Activated naive CD8-positive, alpha-beta T cell treated with anti-CD3 and anti-CD28 coated beads, Interleukin-2, amount 50 U/mL, for 24 hours (primary cell): ENCODE measurements around the gene SLC5A9.
"Not testable (repeated sequence)": the region's sequence is repeated elsewhere in the genome, so short reads cannot be mapped to it uniquely, and the experiment has no call there.

Source experiments
- ATAC-seq: fragments of 150-1000 bp; cut with Tn5 transposase; one replicate; pipeline ENCODE4 v1.10.0; 2021
- DNase-seq: peaks from one replicate; pipeline ENCODE4 v3.0.0; 2021
- H3K27ac Mint-ChIP-seq: one replicate; pipeline ENCODE4 v1.8.0; 2021; ENCODE audit warnings: mild to moderate bottlenecking, mixed read lengths
- H3K27me3 Mint-ChIP-seq: one replicate; pipeline ENCODE4 v1.8.0; 2021; ENCODE audit warnings: mixed read lengths
- H3K36me3 Mint-ChIP-seq: one replicate; pipeline ENCODE4 v1.8.0; 2021; ENCODE audit warnings: low read depth, mixed read lengths
- H3K4me1 Mint-ChIP-seq: one replicate; pipeline ENCODE4 v1.8.0; 2021; ENCODE audit warnings: mixed read lengths
- H3K4me3 Mint-ChIP-seq: one replicate; pipeline ENCODE4 v1.8.0; 2021; ENCODE audit warnings: mild to moderate bottlenecking, moderate library complexity, mixed read lengths
- H3K9me3 Mint-ChIP-seq: one replicate; pipeline ENCODE4 v1.8.0; 2021; ENCODE audit warnings: mixed read lengths

SLC5A9 gene

GRCh38 chr1:48242141-48242736, 19.7 kb downstream of the SLC5A9 start:
- DNase-seq, result no peak
- H3K27me3 Mint-ChIP-seq, result peaks cover 3% of the 10 kb centered on the region
- H3K4me3 Mint-ChIP-seq, result no peak overlapping the region
- H3K9me3 Mint-ChIP-seq, result no peaks in the 10 kb centered on the region
- H3K27ac Mint-ChIP-seq, result no peak overlapping the region
- no peak for ATAC-seq
- H3K36me3 Mint-ChIP-seq, result no peaks in the 10 kb centered on the region
- peaks cover 3% of the 10 kb centered on the region for H3K4me1 Mint-ChIP-seq

DNA sequence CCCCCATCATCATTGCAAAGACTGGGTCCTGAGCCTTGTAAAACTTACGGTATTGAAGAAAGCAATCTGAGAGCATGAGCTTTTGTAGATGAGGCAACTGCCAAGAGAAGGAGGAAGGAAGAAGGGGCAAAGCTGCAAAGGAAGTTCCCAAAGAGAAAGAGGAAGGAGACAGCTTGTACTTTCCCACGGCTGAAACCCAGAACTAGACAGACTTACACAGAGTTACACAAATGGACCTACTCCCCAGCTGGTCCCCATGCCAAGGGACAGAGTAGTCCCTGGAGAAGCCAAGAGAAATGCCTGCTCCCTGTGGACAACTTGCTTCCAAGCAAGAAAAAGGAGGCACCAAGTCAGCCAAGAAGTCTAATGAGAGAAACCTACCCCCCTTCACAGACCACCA, 22.6 kb downstream of the SLC5A9 start:
- no peak overlapping the region for H3K4me3 Mint-ChIP-seq
- DNase-seq (no peak), ATAC-seq (no peak)
- H3K36me3 Mint-ChIP-seq, result no peaks in the 10 kb centered on the region
- peaks cover 3% of the 10 kb centered on the region for H3K4me1 Mint-ChIP-seq
- no peaks in the 10 kb centered on the region for H3K9me3 Mint-ChIP-seq
- peaks cover 3% of the 10 kb centered on the region for H3K27me3 Mint-ChIP-seq
- no peak overlapping the region for H3K27ac Mint-ChIP-seq

DNA sequence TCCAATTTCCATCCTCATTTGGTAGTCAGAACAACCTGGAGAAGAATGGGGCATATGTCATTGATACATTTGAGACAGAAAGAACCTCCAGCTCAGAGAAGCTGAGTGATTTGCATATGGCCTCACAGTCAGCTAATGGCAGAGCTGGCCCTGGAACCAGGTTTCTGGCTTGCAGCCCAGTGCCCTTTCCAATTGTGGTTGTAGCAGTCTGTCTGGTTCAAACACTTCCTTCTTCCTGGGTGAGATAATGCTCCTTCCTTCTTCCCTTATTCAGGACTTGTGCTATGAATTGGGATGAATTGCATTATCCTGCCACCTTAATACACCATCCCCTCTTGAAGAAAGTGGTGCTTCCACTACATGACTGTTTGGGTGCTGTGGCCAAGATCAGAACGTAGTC, 24.2 kb downstream of the SLC5A9 start:
- Mint-ChIP-seq H3K4me3 (no peak overlapping the region), H3K27ac (no peak overlapping the region), H3K4me1 (peaks cover 3% of the 10 kb centered on the region), H3K9me3 (no peaks in the 10 kb centered on the region), H3K36me3 (no peaks in the 10 kb centered on the region), H3K27me3 (peaks cover 5% of the 10 kb centered on the region)
- DNase-seq, result no peak
- ATAC-seq, result no peak

- no peak overlapping the region for H3K27ac Mint-ChIP-seq
- no peaks in the 10 kb centered on the region for H3K9me3 Mint-ChIP-seq
- ATAC-seq, result no peak
- H3K4me1 Mint-ChIP-seq, result peaks cover 3% of the 10 kb centered on the region
- no peaks in the 10 kb centered on the region for H3K36me3 Mint-ChIP-seq
- peaks cover 5% of the 10 kb centered on the region for H3K27me3 Mint-ChIP-seq
- no peak for DNase-seq
- H3K4me3 Mint-ChIP-seq, result no peak overlapping the region
These were observed 25.8 kb downstream of the SLC5A9 start for GRCh38 chr1:48248356-48248755.

- no peak for ATAC-seq
- no peak overlapping the region for H3K27ac Mint-ChIP-seq
- H3K9me3 Mint-ChIP-seq, result no peaks in the 10 kb centered on the region
These were observed 27.4 kb downstream of the SLC5A9 start for GRCh38 chr1:48249868-48250267.

DNA sequence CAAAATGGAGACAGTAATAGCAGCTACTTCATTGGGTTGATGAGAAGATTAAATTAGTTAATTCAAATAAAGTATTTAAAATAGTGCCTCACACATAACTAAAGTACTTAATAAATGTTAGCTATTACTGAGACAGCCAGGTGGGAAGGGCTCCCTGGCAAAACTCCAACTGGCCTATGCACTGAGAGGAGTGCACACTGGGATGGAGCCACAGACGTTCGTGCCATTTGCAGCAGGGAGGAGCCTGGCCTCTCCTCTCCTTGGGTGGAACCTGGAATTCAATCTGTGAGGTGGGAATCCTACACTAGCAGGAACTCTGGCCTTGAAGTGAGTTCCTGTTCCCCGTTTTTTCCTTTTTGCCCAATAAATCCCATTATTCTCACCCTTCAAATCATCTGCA, 28.1 kb downstream of the SLC5A9 start:
- H3K4me1 Mint-ChIP-seq, result no peaks in the 10 kb centered on the region
- H3K4me3 Mint-ChIP-seq, result no peak overlapping the region

More at GRCh38 chr1:48249868-48250267, 27.4 kb downstream of the SLC5A9 start:
- DNase-seq, result no peak
- H3K4me1 Mint-ChIP-seq, result peaks cover 3% of the 10 kb centered on the region
- H3K4me3 Mint-ChIP-seq, result no peak overlapping the region
- no peaks in the 10 kb centered on the region for H3K36me3 Mint-ChIP-seq
- peaks cover 6% of the 10 kb centered on the region for H3K27me3 Mint-ChIP-seq

DNA sequence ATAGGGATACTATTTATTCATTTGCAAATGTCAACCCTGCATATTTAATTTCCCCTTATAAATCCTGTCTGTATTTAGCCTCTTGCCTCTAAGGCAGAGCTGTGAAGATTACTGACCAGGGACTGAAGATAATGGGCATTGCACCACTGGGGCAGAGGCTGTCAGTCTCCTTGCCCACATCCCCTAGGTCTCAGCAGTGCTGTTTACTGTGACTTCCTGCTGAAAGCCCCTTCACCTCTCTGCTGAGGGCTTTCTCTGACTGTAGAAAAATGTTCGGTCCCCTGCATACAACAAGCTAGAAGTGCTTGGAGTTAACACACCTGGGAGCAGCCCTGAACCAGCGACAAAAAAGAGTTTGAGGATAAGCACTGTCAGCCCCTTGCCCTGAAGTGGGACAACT, 28.8 kb downstream of the SLC5A9 start:
- no peak for ATAC-seq

More for the DNA sequence above, 28.1 kb downstream of the SLC5A9 start:
- Mint-ChIP-seq H3K27me3 (peaks cover 8% of the 10 kb centered on the region), H3K9me3 (no peaks in the 10 kb centered on the region), H3K27ac (no peak overlapping the region), H3K36me3 (no peaks in the 10 kb centered on the region)
- ATAC-seq (no peak), DNase-seq (no peak)

GRCh38 chr1:48251821-48252220, 29.3 kb downstream of the SLC5A9 start:
- no peak overlapping the region for H3K4me3 Mint-ChIP-seq
- H3K36me3 Mint-ChIP-seq, result no peaks in the 10 kb centered on the region
- H3K4me1 Mint-ChIP-seq, result no peaks in the 10 kb centered on the region
- H3K27ac Mint-ChIP-seq, result no peak overlapping the region
- DNase-seq (no peak), ATAC-seq (no peak)
- H3K27me3 Mint-ChIP-seq, result peaks cover 10% of the 10 kb centered on the region
- no peaks in the 10 kb centered on the region for H3K9me3 Mint-ChIP-seq

More for the DNA sequence above, 28.8 kb downstream of the SLC5A9 start:
- H3K27me3 Mint-ChIP-seq, result peaks cover 10% of the 10 kb centered on the region
- no peak overlapping the region for H3K27ac Mint-ChIP-seq
- no peaks in the 10 kb centered on the region for H3K9me3 Mint-ChIP-seq
- DNase-seq, result no peak
- no peaks in the 10 kb centered on the region for H3K36me3 Mint-ChIP-seq
- no peaks in the 10 kb centered on the region for H3K4me1 Mint-ChIP-seq
- H3K4me3 Mint-ChIP-seq, result no peak overlapping the region

GRCh38 chr1:48254254-48254653, 31.7 kb downstream of the SLC5A9 start:
- ATAC-seq (no peak), DNase-seq (no peak)
- Mint-ChIP-seq H3K4me3 (no peak overlapping the region), H3K27ac (no peak overlapping the region), H3K9me3 (no peaks in the 10 kb centered on the region), H3K4me1 (no peaks in the 10 kb centered on the region), H3K27me3 (peaks cover 8% of the 10 kb centered on the region), H3K36me3 (no peaks in the 10 kb centered on the region)

- Mint-ChIP-seq H3K27ac (no peak overlapping the region), H3K36me3 (no peaks in the 10 kb centered on the region), H3K27me3 (peaks cover 10% of the 10 kb centered on the region), H3K4me1 (no peaks in the 10 kb centered on the region), H3K4me3 (no peak overlapping the region), H3K9me3 (no peaks in the 10 kb centered on the region)
- DNase-seq, result no peak
- ATAC-seq, result no peak
These were observed 35.6 kb downstream of the SLC5A9 start for GRCh38 chr1:48258106-48258505.

DNA sequence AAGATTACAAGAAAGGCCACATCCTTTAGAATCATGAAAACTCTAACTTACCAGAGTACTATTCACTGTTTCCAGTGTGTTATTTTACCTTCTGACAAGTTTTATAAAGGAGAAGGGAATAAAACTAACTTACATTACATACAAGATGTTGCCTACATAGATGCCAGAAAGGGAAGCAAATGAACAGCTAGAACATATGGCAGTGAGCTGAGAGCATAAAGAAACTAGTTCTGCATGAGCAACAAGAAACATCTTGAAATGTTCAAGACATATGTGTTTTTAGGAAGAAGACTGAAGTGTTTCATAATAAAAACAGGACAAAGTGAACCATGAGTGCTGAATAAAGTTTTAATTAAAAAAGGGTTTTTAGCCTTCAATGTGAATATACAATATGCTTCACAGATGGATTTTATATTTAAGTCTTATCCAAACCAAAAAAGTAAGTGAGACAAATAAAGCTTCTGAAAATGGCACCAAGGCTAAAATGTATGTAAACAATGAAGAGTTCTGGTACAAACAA, 39.4 kb downstream of the SLC5A9 start:
- H3K4me1 Mint-ChIP-seq, result no peaks in the 10 kb centered on the region
- no peak for ATAC-seq
- peaks cover 8% of the 10 kb centered on the region for H3K27me3 Mint-ChIP-seq
- no peak overlapping the region for H3K27ac Mint-ChIP-seq
- H3K4me3 Mint-ChIP-seq, result no peak overlapping the region
- no peaks in the 10 kb centered on the region for H3K9me3 Mint-ChIP-seq
- H3K36me3 Mint-ChIP-seq, result no peaks in the 10 kb centered on the region
- DNase-seq, result no peak

DNA sequence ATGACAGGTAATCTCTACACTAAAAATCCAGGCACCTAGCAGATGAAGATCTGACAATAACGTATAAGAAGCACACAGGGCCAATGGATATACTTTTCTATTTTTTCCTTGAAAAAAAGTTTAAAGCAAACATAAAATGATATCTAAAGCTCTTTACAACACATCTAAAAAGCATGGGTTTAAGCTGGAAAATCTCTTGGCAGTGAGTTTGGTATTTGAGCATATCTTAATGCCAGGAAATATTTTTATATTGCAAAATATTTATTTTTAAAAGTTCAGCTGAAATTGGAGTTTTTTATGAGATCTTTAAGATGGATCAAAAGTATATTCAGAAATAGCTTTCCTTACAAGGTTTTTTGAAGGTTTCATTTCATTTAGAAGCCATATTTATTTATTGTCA, 40.5 kb downstream of the SLC5A9 start:
- ATAC-seq, result no peak
- H3K27ac Mint-ChIP-seq, result no peak overlapping the region

DNA sequence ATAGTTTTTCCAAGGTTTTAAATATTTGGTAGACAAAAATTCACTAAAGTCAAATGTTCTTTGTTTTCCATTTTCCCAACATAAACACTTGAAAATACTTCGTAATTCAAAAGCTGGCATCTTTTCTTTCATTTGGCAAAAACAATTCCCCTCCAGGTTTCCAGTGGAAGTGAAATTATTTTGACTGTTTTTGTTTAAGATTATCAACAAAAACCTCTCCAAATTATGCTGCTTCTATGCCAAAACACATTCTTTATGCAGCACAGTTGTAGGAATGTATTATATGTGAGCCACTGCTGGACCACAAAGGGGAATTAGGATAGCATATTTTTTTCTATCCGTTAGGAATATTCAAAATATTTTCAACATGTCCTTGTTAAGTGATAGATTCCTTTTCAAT, 44.1 kb downstream of the SLC5A9 start:
- ATAC-seq (no peak), DNase-seq (no peak)
- Mint-ChIP-seq H3K36me3 (no peaks in the 10 kb centered on the region), H3K9me3 (no peaks in the 10 kb centered on the region), H3K4me3 (no peak overlapping the region), H3K4me1 (no peaks in the 10 kb centered on the region), H3K27ac (no peak overlapping the region), H3K27me3 (peaks cover 4% of the 10 kb centered on the region)

More for the DNA sequence above, 40.5 kb downstream of the SLC5A9 start:
- H3K4me1 Mint-ChIP-seq, result no peaks in the 10 kb centered on the region
- H3K36me3 Mint-ChIP-seq, result no peaks in the 10 kb centered on the region
- peaks cover 8% of the 10 kb centered on the region for H3K27me3 Mint-ChIP-seq
- H3K9me3 Mint-ChIP-seq, result no peaks in the 10 kb centered on the region
- no peak overlapping the region for H3K4me3 Mint-ChIP-seq
- no peak for DNase-seq

GRCh38 chr1:48277437-48277836, 54.9 kb downstream of the SLC5A9 start:
- H3K9me3 Mint-ChIP-seq, result peaks cover 18% of the 10 kb centered on the region
- not testable (repeated sequence) for H3K36me3 Mint-ChIP-seq, H3K4me3 Mint-ChIP-seq, ATAC-seq, H3K27me3 Mint-ChIP-seq, H3K4me1 Mint-ChIP-seq, H3K27ac Mint-ChIP-seq, DNase-seq

DNA sequence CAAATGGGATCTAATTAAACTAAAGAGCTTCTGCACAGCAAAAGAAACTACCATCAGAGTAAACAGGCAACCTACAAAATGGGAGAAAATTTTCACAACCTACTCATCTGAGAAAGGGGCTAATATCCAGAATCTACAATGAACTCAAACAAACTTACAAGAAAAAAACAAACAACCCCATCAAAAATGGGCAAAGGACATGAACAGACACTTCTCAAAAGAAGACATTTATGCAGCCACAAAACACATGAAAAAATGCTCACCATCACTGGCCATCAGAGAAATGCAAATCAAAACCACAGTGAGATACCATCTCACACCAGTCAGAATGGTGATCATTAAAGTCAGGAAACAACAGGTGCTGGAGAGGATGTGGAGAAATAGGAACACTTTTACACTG, 59.8 kb downstream of the SLC5A9 start:
- not testable (repeated sequence) for H3K27ac Mint-ChIP-seq, DNase-seq, H3K4me1 Mint-ChIP-seq, ATAC-seq, H3K36me3 Mint-ChIP-seq, H3K4me3 Mint-ChIP-seq, H3K27me3 Mint-ChIP-seq
- peaks cover 21% of the 10 kb centered on the region for H3K9me3 Mint-ChIP-seq
